Activated CD8-positive, alpha-beta memory T cell treated with anti-CD3 and anti-CD28 coated beads, Interleukin-2, amount 50 U/mL, for 1 hour (primary cell): ENCODE results near the gene FNDC7.
"Not testable (repeated sequence)": the region's sequence is repeated elsewhere in the genome, so short reads cannot be mapped to it uniquely, and the experiment has no call there.

ENCODE experiments used
- DNase-seq: peaks from one replicate; pipeline ENCODE4 v3.0.0-alpha.2; 2020; ENCODE audit errors: extremely low read depth

The FNDC7 gene

GRCh38 chr1:108699375-108700332 is 13.1 kb upstream of the FNDC7 start:
- no peak for DNase-seq

- DNase-seq: no peak
Measured at GRCh38 chr1:108701176-108701849, 11.4 kb upstream of the FNDC7 start.

- not testable (repeated sequence) for DNase-seq
Measured at GRCh38 chr1:108702109-108702508, 10.6 kb upstream of the FNDC7 start.

GRCh38 chr1:108703939-108704338 is 8.8 kb upstream of the FNDC7 start:
- no peak for DNase-seq

- DNase-seq: no peak
Measured at GRCh38 chr1:108704496-108704895, 8.2 kb upstream of the FNDC7 start.

GRCh38 chr1:108706643-108707042 is 6.1 kb upstream of the FNDC7 start:
- DNase-seq: no peak

- DNase-seq: peak; percentile 34
Measured at GRCh38 chr1:108708691-108709660, 3.7 kb upstream of the FNDC7 start.

- no peak for DNase-seq
Measured at GRCh38 chr1:108715932-108716331, 3.2 kb downstream of the FNDC7 start.

- no peak for DNase-seq
Measured at GRCh38 chr1:108716437-108717230, 3.9 kb downstream of the FNDC7 start.

GRCh38 chr1:108717774-108718316 is 5.1 kb downstream of the FNDC7 start:
- no peak for DNase-seq

- DNase-seq: no peak
Measured at GRCh38 chr1:108718927-108719655, 6.4 kb downstream of the FNDC7 start.

GRCh38 chr1:108719656-108720435 is 7.1 kb downstream of the FNDC7 start:
- DNase-seq: no peak

GRCh38 chr1:108722292-108722691 is 9.6 kb downstream of the FNDC7 start:
- DNase-seq: no peak

- no peak for DNase-seq
Measured at GRCh38 chr1:108725906-108726305, 13.2 kb downstream of the FNDC7 start.

- DNase-seq: no peak
Measured at GRCh38 chr1:108728327-108728923, 15.7 kb downstream of the FNDC7 start.

- DNase-seq: no peak
Measured at GRCh38 chr1:108729481-108729880, 16.8 kb downstream of the FNDC7 start.

- DNase-seq: no peak
Measured at GRCh38 chr1:108732398-108732797, 19.7 kb downstream of the FNDC7 start.

GRCh38 chr1:108734171-108734865 is 21.6 kb downstream of the FNDC7 start:
- DNase-seq: no peak
